H9 (cell line): ENCODE results near the gene ZNF280C. TPM values are rescaled to one million over a fixed set of nuclear protein-coding genes. Genes with fewer than 3 reads are reported as not detected.

Source experiments
- DNase-seq: peaks from one replicate; pipeline ENCODE4 v3.0.0-alpha.2; 2017
- H2AFZ ChIP-seq: one replicate; pipeline ENCODE4 v1.6.1; 2013; ENCODE audit warnings: mild to moderate bottlenecking, low read length, control low read depth, moderate library complexity
- H2AK5ac ChIP-seq: 2 replicates; pipeline ENCODE4 v1.6.1; 2013; ENCODE audit warnings: low read length, control low read depth, mixed read lengths; ENCODE audit not compliant: insufficient read length
- H2BK120ac ChIP-seq: one replicate; pipeline ENCODE4 v1.6.1; 2013; ENCODE audit warnings: low read depth, mild to moderate bottlenecking, low read length, control low read depth, inconsistent platforms; ENCODE audit not compliant: poor library complexity, severe bottlenecking
- H2BK12ac ChIP-seq: 2 replicates; pipeline ENCODE4 v1.6.1; 2013; ENCODE audit warnings: low read length, control low read depth, mixed read lengths, low read depth; ENCODE audit not compliant: insufficient read length
- H2BK15ac ChIP-seq: 2 replicates; pipeline ENCODE4 v1.6.1; 2013; ENCODE audit warnings: low read depth, low read length, control low read depth
- H2BK20ac ChIP-seq: one replicate; pipeline ENCODE4 v1.6.1; 2013; ENCODE audit warnings: low read depth, mild to moderate bottlenecking, low read length, control low read depth, inconsistent platforms; ENCODE audit not compliant: poor library complexity, severe bottlenecking
- H2BK5ac ChIP-seq: 2 replicates; pipeline ENCODE4 v1.6.1; 2013; ENCODE audit warnings: low read length, control low read depth, mixed read lengths; ENCODE audit not compliant: insufficient read length
- H3K14ac ChIP-seq: 2 replicates; pipeline ENCODE4 v1.6.1; 2013; ENCODE audit warnings: low read length, control low read depth; ENCODE audit not compliant: insufficient read depth
- H3K18ac ChIP-seq: 2 replicates; pipeline ENCODE4 v1.6.1; 2013; ENCODE audit warnings: low read depth, mild to moderate bottlenecking, mixed read lengths, low read length, control low read depth; ENCODE audit not compliant: insufficient read length
- H3K23ac ChIP-seq: 2 replicates; pipeline ENCODE4 v1.6.1; 2013; ENCODE audit warnings: low read length, control low read depth, mixed read lengths, low read depth; ENCODE audit not compliant: insufficient read length
- H3K23me2 ChIP-seq: 2 replicates; pipeline ENCODE4 v1.6.1; 2013; ENCODE audit warnings: low read depth, mild to moderate bottlenecking, mixed read lengths, low read length, control low read depth; ENCODE audit not compliant: insufficient read length, poor library complexity, severe bottlenecking
- H3K27ac ChIP-seq: 2 replicates; pipeline ENCODE4 v1.5.1; 2013; ENCODE audit warnings: low read length, control low read depth, mixed read lengths, low read depth; ENCODE audit not compliant: insufficient read length
- H3K27me3 ChIP-seq: 2 replicates; pipeline ENCODE4 v1.6.1; 2013; ENCODE audit warnings: low read length, control low read depth, inconsistent platforms; ENCODE audit not compliant: insufficient read depth
- H3K4ac ChIP-seq: 2 replicates; pipeline ENCODE4 v1.6.1; 2013; ENCODE audit warnings: low read depth, mild to moderate bottlenecking, control low read depth, inconsistent platforms, low read length, moderate library complexity
- H3K4me1 ChIP-seq: 2 replicates; pipeline ENCODE4 v1.6.1; 2013; ENCODE audit warnings: low read length, control low read depth, inconsistent platforms; ENCODE audit not compliant: insufficient read depth
- H3K4me2 ChIP-seq: 2 replicates; pipeline ENCODE4 v1.6.1; 2013; ENCODE audit warnings: low read length, control low read depth, mixed read lengths; ENCODE audit not compliant: insufficient read length, insufficient read depth
- H3K56ac ChIP-seq: 2 replicates; pipeline ENCODE4 v1.6.1; 2013; ENCODE audit warnings: low read depth, mild to moderate bottlenecking, mixed read lengths, low read length, control low read depth; ENCODE audit not compliant: insufficient read length
- H3K79me1 ChIP-seq: 2 replicates; pipeline ENCODE4 v1.6.1; 2013; ENCODE audit warnings: low read depth, mild to moderate bottlenecking, moderate library complexity, low read length, control low read depth, inconsistent platforms; ENCODE audit not compliant: insufficient read depth, poor library complexity, severe bottlenecking
- H3K79me2 ChIP-seq: 2 replicates; pipeline ENCODE4 v1.6.1; 2013; ENCODE audit warnings: low read length, control low read depth, inconsistent platforms; ENCODE audit not compliant: insufficient read depth
- H3K9ac ChIP-seq: 2 replicates; pipeline ENCODE4 v1.6.1; 2013; ENCODE audit warnings: low read length, control low read depth, mixed read lengths; ENCODE audit not compliant: insufficient read length; ENCODE audit errors: extremely low read depth
- H3K9me3 ChIP-seq: one replicate; pipeline ENCODE4 v1.6.1; 2013; ENCODE audit warnings: low read depth, low read length, inconsistent platforms; ENCODE audit not compliant: control insufficient read depth
- H3T11ph ChIP-seq: one replicate; pipeline ENCODE4 v1.6.1; 2013; ENCODE audit warnings: mild to moderate bottlenecking, low read length, control low read depth, inconsistent platforms
- H4K20me1 ChIP-seq: one replicate; pipeline ENCODE4 v1.6.1; 2013; ENCODE audit not compliant: control insufficient read depth, insufficient read length, insufficient read depth
- H4K5ac ChIP-seq: 2 replicates; pipeline ENCODE4 v1.6.1; 2013; ENCODE audit warnings: low read depth, mild to moderate bottlenecking, mixed read lengths, low read length, control low read depth; ENCODE audit not compliant: insufficient read length
- H4K8ac ChIP-seq: replicated peaks from 2 replicates; pipeline ENCODE4 v1.6.1; 2013; ENCODE audit warnings: low read length, control low read depth, mixed read lengths, low read depth; ENCODE audit not compliant: insufficient read length
- H4K91ac ChIP-seq: 2 replicates; pipeline ENCODE4 v1.6.1; 2013; ENCODE audit warnings: low read depth, mild to moderate bottlenecking, moderate library complexity, mixed read lengths, low read length, control low read depth; ENCODE audit not compliant: insufficient read length
- H3K27ac Mint-ChIP-seq, 3 experiments: 2 replicates in 2 of 3; 3 replicates in 1 of 3; pipeline ENCODE4 v1.8.0; 2020 to 2021; ENCODE audit warnings: mixed read lengths in 3 of 3, mild to moderate bottlenecking in 1 of 3, moderate library complexity in 1 of 3
- H3K27me3 Mint-ChIP-seq: 2 replicates; pipeline ENCODE4 v1.8.0; 2021; ENCODE audit warnings: low read depth, mild to moderate bottlenecking, moderate library complexity, mixed read lengths
- H3K36me3 Mint-ChIP-seq, 3 experiments: 2 replicates in 2 of 3; 3 replicates in 1 of 3; pipeline ENCODE4 v1.8.0; 2020 to 2021; ENCODE audit warnings: low read depth in 3 of 3, mixed read lengths in 3 of 3; ENCODE audit not compliant: insufficient read depth in 1 of 3
- H3K4me1 Mint-ChIP-seq, 2 experiments: 2 replicates each; pipeline ENCODE4 v1.8.0; 2020; ENCODE audit warnings: mixed read lengths in 2 of 2
- H3K4me3 Mint-ChIP-seq, 2 experiments: 2 replicates in 1 of 2; 3 replicates in 1 of 2; pipeline ENCODE4 v1.8.0; 2020 to 2021; ENCODE audit warnings: mild to moderate bottlenecking in 2 of 2, mixed read lengths in 2 of 2, moderate library complexity in 1 of 2
- H3K9me3 Mint-ChIP-seq, 2 experiments: 2 replicates in 1 of 2; 3 replicates in 1 of 2; pipeline ENCODE4 v1.8.0; 2020; ENCODE audit warnings: mild to moderate bottlenecking in 2 of 2, mixed read lengths in 2 of 2, moderate library complexity in 1 of 2
- WGBS: extraction: QIAGEN DNeasy Blood & Tissue Kit; methylation state at CpG from one replicate; pipeline ENCODE4 v1.1.7; 2013; ENCODE audit warnings: missing lambda C conversion rate, low lambda C conversion rate, mixed read lengths; ENCODE audit not compliant: insufficient read length; ENCODE audit errors: extremely low coverage; 5-methylcytosine and 5-hydroxymethylcytosine counted together
- total RNA-seq: library from RNA; stranded (reverse); gene quantifications from 2 replicates; pipeline ENCODE4 v1.2.1, GENCODE V29; 2021
- TF ChIP-seq, protein P1 (sequence below): fragments of 200-600 bp; sonication (generic); conservative IDR thresholded peaks from 3 replicates; pipeline ENCODE4 v1.8.0; 2021; ENCODE audit warnings: antibody characterized with exemption, mild to moderate bottlenecking

ZNF280C gene
- total RNA-seq, 1 experiment from 2014 or later = 6.6 TPM

- H3K27me3 Mint-ChIP-seq = no peaks in the 10 kb centered on the region
- H3K4ac ChIP-seq = no peak overlapping the region
- no peak overlapping the region for H4K91ac ChIP-seq
Observed at GRCh38 chrX:130262231-130262630, 6.5 kb downstream of the ZNF280C start.

More at GRCh38 chrX:130262231-130262630, 6.5 kb downstream of the ZNF280C start:
- no peak overlapping the region for H3K27ac ChIP-seq
- WGBS = no CpG with 5 or more reads among the region's 3 CpGs
- H2BK15ac ChIP-seq = no peak overlapping the region
- no peak overlapping the region for H2BK120ac ChIP-seq
- no peaks in the 10 kb centered on the region for H3K4me1 ChIP-seq
- H3K27me3 ChIP-seq = no peaks in the 10 kb centered on the region
- H3K23ac ChIP-seq = no peak overlapping the region
- no peak for DNase-seq
- H4K8ac ChIP-seq = no peak overlapping the region
- H2AK5ac ChIP-seq = no peak overlapping the region
- no peak overlapping the region for H3T11ph ChIP-seq
- no peak overlapping the region for H3K9ac ChIP-seq
- H2BK5ac ChIP-seq = no peak overlapping the region
- Mint-ChIP-seq H3K36me3 (peaks cover 20 to 23% (median 21%) of the 10 kb centered on the region in 3 experiments; a peak in 6 of 7 replicates), H3K9me3 (peaks cover 0 to 25% of the 10 kb centered on the region in 2 experiments; a peak in 2 of 5 replicates), H3K4me1 (peaks cover 6 to 19% of the 10 kb centered on the region in 2 experiments), H3K4me3 (no peak overlapping the region), H3K27ac (no peak overlapping the region)
- H3K23me2 ChIP-seq = peaks cover under 1% of the 10 kb centered on the region
- H3K9me3 ChIP-seq = peaks cover 7% of the 10 kb centered on the region
- H4K20me1 ChIP-seq = no peaks in the 10 kb centered on the region
- no peak overlapping the region for H3K18ac ChIP-seq
- H2BK12ac ChIP-seq = no peak overlapping the region
- peaks cover 3% of the 10 kb centered on the region; the same call in 1 of the 2 replicates for H3K79me2 ChIP-seq
- H3K56ac ChIP-seq = no peak overlapping the region
- no peak overlapping the region for H3K4me2 ChIP-seq
- H4K5ac ChIP-seq = no peak overlapping the region
- H3K79me1 ChIP-seq = no peaks in the 10 kb centered on the region
- H3K14ac ChIP-seq = no peak overlapping the region
- no peak overlapping the region for H2BK20ac ChIP-seq
- no peak overlapping the region for H2AFZ ChIP-seq
- TF ChIP-seq, protein P1, sequence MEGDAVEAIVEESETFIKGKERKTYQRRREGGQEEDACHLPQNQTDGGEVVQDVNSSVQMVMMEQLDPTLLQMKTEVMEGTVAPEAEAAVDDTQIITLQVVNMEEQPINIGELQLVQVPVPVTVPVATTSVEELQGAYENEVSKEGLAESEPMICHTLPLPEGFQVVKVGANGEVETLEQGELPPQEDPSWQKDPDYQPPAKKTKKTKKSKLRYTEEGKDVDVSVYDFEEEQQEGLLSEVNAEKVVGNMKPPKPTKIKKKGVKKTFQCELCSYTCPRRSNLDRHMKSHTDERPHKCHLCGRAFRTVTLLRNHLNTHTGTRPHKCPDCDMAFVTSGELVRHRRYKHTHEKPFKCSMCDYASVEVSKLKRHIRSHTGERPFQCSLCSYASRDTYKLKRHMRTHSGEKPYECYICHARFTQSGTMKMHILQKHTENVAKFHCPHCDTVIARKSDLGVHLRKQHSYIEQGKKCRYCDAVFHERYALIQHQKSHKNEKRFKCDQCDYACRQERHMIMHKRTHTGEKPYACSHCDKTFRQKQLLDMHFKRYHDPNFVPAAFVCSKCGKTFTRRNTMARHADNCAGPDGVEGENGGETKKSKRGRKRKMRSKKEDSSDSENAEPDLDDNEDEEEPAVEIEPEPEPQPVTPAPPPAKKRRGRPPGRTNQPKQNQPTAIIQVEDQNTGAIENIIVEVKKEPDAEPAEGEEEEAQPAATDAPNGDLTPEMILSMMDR = no peak
